Natural killer cell (primary cell): ENCODE results near the gene LIN7B. TPM values are rescaled to one million over a fixed set of nuclear protein-coding genes. Genes with fewer than 3 reads are reported as not detected.
A peak's percentile ranks its signal among the peaks of the same experiment; 100 is the strongest.

Experiments used
- ATAC-seq, 3 donors: fragments of 150-1000 bp in 2 of 3; fragments of 200-7000 bp in 1 of 3; cut with Tn5 transposase; 1 replicate in 1 of 3; 2 replicates in 2 of 3; pipeline ENCODE4 v1.10.0; 2021; ENCODE audit warnings: mild to moderate bottlenecking in 2 of 3, moderate library complexity in 2 of 3
- DNase-seq, 2 donors: peaks; one replicate each; pipeline versions ENCODE4 v3.0.0 to v3.0.0-alpha.2; 2013 to 2021; ENCODE audit warnings: mixed read lengths in 1 of 2
- H3K27ac ChIP-seq: one replicate; pipeline ENCODE4 v1.5.1; 2013; ENCODE audit warnings: mild to moderate bottlenecking, low read length
- H3K27me3 ChIP-seq: one replicate; pipeline ENCODE4 v1.6.1; 2013; ENCODE audit warnings: low read length; ENCODE audit not compliant: control insufficient read depth, insufficient read depth
- H3K36me3 ChIP-seq: one replicate; pipeline ENCODE4 v1.6.1; 2013; ENCODE audit warnings: low read length; ENCODE audit not compliant: control insufficient read depth, insufficient read depth
- H3K4me1 ChIP-seq: one replicate; pipeline ENCODE4 v1.6.1; 2013; ENCODE audit warnings: low read length; ENCODE audit not compliant: control insufficient read depth, insufficient read depth
- H3K4me3 ChIP-seq: one replicate; pipeline ENCODE4 v1.5.1; 2013; ENCODE audit warnings: low read length
- H3K9me3 ChIP-seq: one replicate; pipeline ENCODE4 v1.6.1; 2013; ENCODE audit warnings: low read length; ENCODE audit not compliant: control insufficient read depth, insufficient read depth
- H3K27ac Mint-ChIP-seq, 2 donors: one replicate each; pipeline ENCODE4 v1.8.0; 2022; ENCODE audit warnings: mild to moderate bottlenecking in 2 of 2, mixed read lengths in 2 of 2, moderate library complexity in 1 of 2
- H3K27me3 Mint-ChIP-seq, 2 donors: one replicate each; pipeline ENCODE4 v1.8.0; 2022; ENCODE audit warnings: low read depth in 2 of 2, mixed read lengths in 2 of 2
- H3K36me3 Mint-ChIP-seq: one replicate; pipeline ENCODE4 v1.8.0; 2022; ENCODE audit warnings: mixed read lengths
- H3K4me1 Mint-ChIP-seq, 2 donors: one replicate each; pipeline ENCODE4 v1.8.0; 2022; ENCODE audit warnings: mixed read lengths in 2 of 2
- H3K4me3 Mint-ChIP-seq: one replicate; pipeline ENCODE4 v1.8.0; 2022; ENCODE audit warnings: mild to moderate bottlenecking, moderate library complexity, mixed read lengths
- H3K9me3 Mint-ChIP-seq, 2 donors: one replicate each; pipeline ENCODE4 v1.8.0; 2022; ENCODE audit warnings: mixed read lengths in 2 of 2
- CTCF ChIP-seq: fragments of 200-600 bp; IDR thresholded peaks from one replicate; pipeline ENCODE4 v1.8.0; 2022; ENCODE audit warnings: antibody characterized with exemption
- WGBS: methylation state at CpG from one replicate; pipeline ENCODE4 v1.1.7; 2013; ENCODE audit warnings: missing lambda C conversion rate; ENCODE audit not compliant: insufficient coverage; 5-methylcytosine and 5-hydroxymethylcytosine counted together
- intact Hi-C: fragments of 100-400 bp; cut with micrococcal nuclease; formaldehyde crosslinking; loops from one replicate; pipeline ENCODE4 v1.14.2; 2022
- total RNA-seq, 4 donors: library from RNA; stranded (reverse); fragments of 120-200 nt in 1 of 4; gene quantifications; one replicate each; pipeline versions ENCODE4 v1.2.3 to v1.2.4, GENCODE V29; 2013 to 2022

LIN7B gene
- total RNA-seq, 3 donors from 2014 or later (not counting 1 experiment from before 2014, with no cell fraction given) = 6.2 to 8.8 (median 6.5) TPM

GRCh38 chr19:49132974-49133609 lies 18.9 kb downstream of the LIN7B start:
- peak; percentile 20 to 28 (median 28) for ATAC-seq
- intact Hi-C loops = no loop called here
- 36% methylated on average over 49 of the region's 49 CpGs for WGBS
- Histone ChIP-seq H3K27me3 (peaks cover 2% of the 10 kb centered on the region), H3K9me3 (no peaks in the 10 kb centered on the region), H3K4me1 (peaks cover 24% of the 10 kb centered on the region), H3K4me3 (no peak overlapping the region), H3K27ac (no peak overlapping the region), H3K36me3 (no peaks in the 10 kb centered on the region)
- Mint-ChIP-seq H3K9me3 (no peaks in the 10 kb centered on the region), H3K27me3 (peaks cover 0 to 11% of the 10 kb centered on the region in 2 donors), H3K27ac (peak overlapping the region in 1 of 2 donors; percentile 35), H3K36me3 (no peaks in the 10 kb centered on the region), H3K4me1 (peaks cover 22 to 31% of the 10 kb centered on the region in 2 donors), H3K4me3 (peak overlapping the region; percentile 79)
- TF ChIP-seq CTCF = no peak
- DNase-seq = peak in 1 of 2 donors; percentile 53

GRCh38 chr19:49133621-49134454 lies 19.7 kb downstream of the LIN7B start:
- H3K4me1 Mint-ChIP-seq = peaks cover 15 to 23% of the 10 kb centered on the region in 2 donors
- H3K36me3 Mint-ChIP-seq = no peaks in the 10 kb centered on the region
- H3K27ac Mint-ChIP-seq = peak overlapping the region in 1 of 2 donors; percentile 35
- no peaks in the 10 kb centered on the region for H3K9me3 Mint-ChIP-seq
- H3K4me3 Mint-ChIP-seq = peak overlapping the region; percentile 79
- ATAC-seq = peak; percentile 75 to 83 (median 81)
- Histone ChIP-seq H3K9me3 (no peaks in the 10 kb centered on the region), H3K27me3 (peaks cover 2% of the 10 kb centered on the region), H3K36me3 (no peaks in the 10 kb centered on the region), H3K27ac (no peak overlapping the region), H3K4me3 (peak overlapping the region; percentile 20), H3K4me1 (peaks cover 17% of the 10 kb centered on the region)
- H3K27me3 Mint-ChIP-seq = peaks cover 0 to 11% of the 10 kb centered on the region in 2 donors
- TF ChIP-seq CTCF = no peak
- intact Hi-C loops = no loop called here
- 35% methylated on average over 42 of the region's 42 CpGs for WGBS
- peak in 1 of 2 donors; percentile 65 for DNase-seq

GRCh38 chr19:49135686-49136085 lies 21.5 kb downstream of the LIN7B start:
- no peaks in the 10 kb centered on the region for H3K36me3 Mint-ChIP-seq
- TF ChIP-seq CTCF = no peak
- Histone ChIP-seq H3K27me3 (peaks cover 2% of the 10 kb centered on the region), H3K36me3 (no peaks in the 10 kb centered on the region), H3K9me3 (no peaks in the 10 kb centered on the region), H3K4me3 (no peak overlapping the region), H3K4me1 (peaks cover 16% of the 10 kb centered on the region), H3K27ac (no peak overlapping the region)
- H3K4me3 Mint-ChIP-seq = no peak overlapping the region
- WGBS = 83% methylated on average over 5 of the region's 5 CpGs
- no peak overlapping the region for H3K27ac Mint-ChIP-seq
- H3K4me1 Mint-ChIP-seq = peaks cover 11 to 18% of the 10 kb centered on the region in 2 donors
- intact Hi-C loops = no loop called here
- no peaks in the 10 kb centered on the region for H3K9me3 Mint-ChIP-seq
- peaks cover 0 to 11% of the 10 kb centered on the region in 2 donors for H3K27me3 Mint-ChIP-seq
- DNase-seq (no peak), ATAC-seq (no peak)
